K562 (cell line): ENCODE measurements around the gene MTMR3. TPM values are rescaled to one million over a fixed set of nuclear protein-coding genes. Genes with fewer than 3 reads are reported as not detected.

ENCODE experiments used
- ARHGAP35 ChIP-seq: fragments of 450-650 bp; IDR thresholded peaks from 2 replicates; pipeline ENCODE4 v1.6.1; 2018; ENCODE audit not compliant: partially characterized antibody
- BMI1 ChIP-seq: fragments of 150-350 bp; IDR thresholded peaks from 2 replicates; pipeline ENCODE4 v1.6.1; 2014; ENCODE audit warnings: low read length
- E4F1 ChIP-seq: fragments of 250-450 bp; sonication (Bioruptor Pico); IDR thresholded peaks from 2 replicates; pipeline ENCODE4 v1.5.0; 2021; ENCODE audit warnings: mild to moderate bottlenecking, borderline replicate concordance
- ELF4 ChIP-seq: fragments of 450-650 bp; formaldehyde crosslinking; IDR thresholded peaks from 2 replicates; pipeline ENCODE4 v1.4.0; 2022; ENCODE audit warnings: missing genetic modification characterization
- FOSL1 ChIP-seq: fragments of 200-800 bp; sonication (Bioruptor generic); conservative IDR thresholded peaks from 2 replicates; pipeline ENCODE4 v1.6.1; 2016; ENCODE audit warnings: missing genetic modification characterization, missing compliant biosample characterization
- FOXJ3 ChIP-seq: sonication (generic); formaldehyde crosslinking; IDR thresholded peaks from 2 replicates; pipeline ENCODE4 v1.4.0; 2020; ENCODE audit warnings: mild to moderate bottlenecking, missing genetic modification reagents
- GABPB1 ChIP-seq: sonication (generic); formaldehyde crosslinking; IDR thresholded peaks from 2 replicates; pipeline ENCODE4 v1.8.0; 2022; ENCODE audit warnings: mild to moderate bottlenecking, missing genetic modification reagents
- HOXB6 ChIP-seq: fragments of 250-450 bp; sonication (Bioruptor Pico); IDR thresholded peaks from 2 replicates; pipeline ENCODE4 v1.5.1; 2022; ENCODE audit warnings: mild to moderate bottlenecking, borderline replicate concordance
- IFI16 ChIP-seq: fragments of 250-450 bp; sonication (Bioruptor Pico); IDR thresholded peaks from 2 replicates; pipeline ENCODE4 v2.1.2; 2022; ENCODE audit warnings: mild to moderate bottlenecking, inconsistent platforms
- JUND ChIP-seq, 2 experiments: IDR thresholded peaks; 2 replicates in 1 of 2; 3 replicates in 1 of 2; pipeline ENCODE4 v1.6.1; 2011; ENCODE audit warnings: borderline replicate concordance in 2 of 2, low read depth in 2 of 2, low read length in 2 of 2, improper control_type of control experiment in 1 of 2, missing biosample characterization in 1 of 2, missing genetic modification characterization in 1 of 2, missing genetic modification reagents in 1 of 2
- KAT8 ChIP-seq: fragments of 450-650 bp; IDR thresholded peaks from 2 replicates; pipeline ENCODE4 v1.6.1; 2016; ENCODE audit warnings: low read depth, mild to moderate bottlenecking
- KDM5B ChIP-seq: fragments of 200-600 bp; sonication (generic); IDR thresholded peaks from 2 replicates; pipeline ENCODE4 v1.6.1; 2012; ENCODE audit warnings: low read depth, mild to moderate bottlenecking, moderate library complexity, low read length, control low read depth, inconsistent platforms; ENCODE audit not compliant: insufficient replicate concordance
- KLF16 ChIP-seq: IDR thresholded peaks from 2 replicates; pipeline ENCODE4 v1.6.1; 2016; ENCODE audit warnings: antibody characterized with exemption
- NELFE ChIP-seq: IDR thresholded peaks from 2 replicates; pipeline ENCODE4 v1.6.1; 2011; ENCODE audit warnings: mild to moderate bottlenecking; ENCODE audit not compliant: insufficient read depth, insufficient read length
- NUFIP1 ChIP-seq: fragments of 450-650 bp; IDR thresholded peaks from 2 replicates; pipeline ENCODE4 v1.6.1; 2018; ENCODE audit not compliant: partially characterized antibody
- PHB ChIP-seq: fragments of 250-450 bp; sonication (Bioruptor Pico); IDR thresholded peaks from 2 replicates; pipeline ENCODE4 v1.5.0; 2021
- RUNX1 ChIP-seq: sonication (generic); IDR thresholded peaks from 2 replicates; pipeline ENCODE4 v1.6.1; 2016; ENCODE audit warnings: antibody characterized with exemption, low read depth
- SRSF7 ChIP-seq: fragments of 200-400 bp; formaldehyde crosslinking; optimal IDR thresholded peaks from 2 replicates; pipeline ENCODE3; 2017; ENCODE audit warnings: mild to moderate bottlenecking, low read depth, low read length
- ZFX ChIP-seq: sonication (generic); formaldehyde crosslinking; IDR thresholded peaks from 2 replicates; pipeline ENCODE4 v1.8.0; 2022; ENCODE audit warnings: mild to moderate bottlenecking, missing genetic modification reagents, moderate library complexity
- ZNF121 ChIP-seq: sonication (generic); formaldehyde crosslinking; conservative IDR thresholded peaks from 2 replicates; pipeline ENCODE4 v1.8.0; 2022; ENCODE audit warnings: missing genetic modification reagents
- ZNF274 ChIP-seq: IDR thresholded peaks from 2 replicates; pipeline ENCODE4 v1.6.1; 2011; ENCODE audit warnings: low read depth, mild to moderate bottlenecking, low read length, moderate library complexity, borderline replicate concordance
- ZNF518B ChIP-seq: fragments of 250-450 bp; sonication (Bioruptor Pico); IDR thresholded peaks from 2 replicates; pipeline ENCODE4 v1.5.0; 2021; ENCODE audit warnings: mild to moderate bottlenecking, moderate library complexity
- ZNF589 ChIP-seq: fragments of 200-800 bp; sonication (Bioruptor generic); IDR thresholded peaks from 2 replicates; pipeline ENCODE4 v1.6.1; 2016; ENCODE audit warnings: low read depth, missing genetic modification characterization, missing compliant biosample characterization
- ZNF766 ChIP-seq: fragments of 200-800 bp; sonication (Bioruptor generic); conservative IDR thresholded peaks from 2 replicates; pipeline ENCODE4 v1.6.1; 2016; ENCODE audit warnings: missing genetic modification characterization, missing compliant biosample characterization
- ZNF785 ChIP-seq: fragments of 250-450 bp; sonication (Bioruptor Pico); IDR thresholded peaks from 2 replicates; pipeline ENCODE4 v1.4.0; 2020; ENCODE audit warnings: mild to moderate bottlenecking
- polyA plus RNA-seq, 8 experiments: library from polyadenylated mRNA; depleted of rRNA in 4 of 8; stranded (reverse) in 5 of 8; unstranded in 3 of 8; fragments of >200 nt; fragmentation: Nextera tagmentation in 2 of 8; fragmentation: Illumina TruSeq in 1 of 8; extraction: Ambion mirVana in 2 of 8; extraction: Trizol in 1 of 8; gene quantifications; 2 replicates each; pipeline versions ENCODE4 v1.2.1 to v1.2.3, GENCODE V29; 2011 to 2014; ENCODE audit warnings: inconsistent platforms in 1 of 8, missing spikeins in 1 of 8
- total RNA-seq, 7 experiments: library from RNA; depleted of rRNA in 6 of 7; stranded (reverse); fragments of >200 nt in 6 of 7; fragmentation: Illumina TruSeq in 2 of 7; extraction: Trizol in 2 of 7; gene quantifications; 2 replicates each; pipeline versions ENCODE4 v1.2.1 to v1.2.3, GENCODE V29; 2011 to 2021; ENCODE audit warnings: low replicate concordance in 1 of 7

Gene MTMR3
- total and polyA plus RNA-seq, 9 of the 15 experiments (the other 6 are each of a cell fraction or from before 2014, with no cell fraction given) = 1.6 to 13.7 (median 7.9) TPM

- TF ChIP-seq ZNF518B (CRISPR knock-in tag) (no peak), KLF16 (peak; percentile 93), GABPB1 (CRISPR knock-in tag) (no peak), PHB (no peak), BMI1 (no peak), ZNF121 (CRISPR knock-in tag) (no peak), ARHGAP35 (no peak), SRSF7 (no peak), E4F1 (CRISPR knock-in tag) (no peak), KDM5B (no peak), ZNF589 (0 out of 2 replicates have a peak, but pooled peaks have one; percentile 73), RUNX1 (no peak), KAT8 (no peak), IFI16 (no peak), NELFE (no peak), FOSL1 (peak; percentile 53; the same call in 1 of the 2 replicates), FOXJ3 (CRISPR knock-in tag) (no peak), NUFIP1 (no peak), ZNF785 (CRISPR knock-in tag) (no peak), HOXB6 (CRISPR knock-in tag) (no peak), ZNF274 (no peak), JUND (IDR thresholded peaks at IDR 0.05; ENCODE audit: borderline replicate concordance, low read depth, low read length) (no peak), JUND (tag; IDR thresholded peaks at IDR 0.05; ENCODE audit: borderline replicate concordance, low read depth, low read length) (peak; percentile 37; the same call in 1 of the 3 replicates), ZFX (CRISPR knock-in tag) (no peak), ELF4 (CRISPR knock-in tag) (no peak), ZNF766 (CRISPR knock-in tag) (peak; percentile 65; the same call in 1 of the 2 replicates)
Observed at GRCh38 chr22:29951791-29952413, 68.9 kb downstream of the MTMR3 start (continued).
